Loucy (cell line): ENCODE measurements around the gene ZNF705A.

Source experiments
- CTCF ChIP-seq: fragments of 200-600 bp; sonication (generic); conservative IDR thresholded peaks from 2 replicates; pipeline ENCODE4 v1.5.1; 2014; ENCODE audit warnings: mild to moderate bottlenecking, antibody characterized with exemption, low read length
- EZH2phosphoT487 ChIP-seq: fragments of 200-600 bp; IDR thresholded peaks from 2 replicates; pipeline ENCODE4 v1.6.1; 2018; ENCODE audit warnings: antibody characterized with exemption, mild to moderate bottlenecking, moderate library complexity, borderline replicate concordance

- TF ChIP-seq CTCF = no peak
- no peak for TF ChIP-seq EZH2phosphoT487
These were observed at the start of gene ZNF705A for GRCh38 chr12:8156845-8157244.
